HG02938 (cell line): ENCODE data around the gene HIBADH.

Experiments used
- ATAC-seq: cut with Tn5 transposase; IDR thresholded peaks from one replicate; pipeline ENCODE4 v1.9.1; 2021; ENCODE audit warnings: mild to moderate bottlenecking, moderate library complexity; ENCODE audit not compliant: unreplicated experiment

Gene HIBADH

DNA sequence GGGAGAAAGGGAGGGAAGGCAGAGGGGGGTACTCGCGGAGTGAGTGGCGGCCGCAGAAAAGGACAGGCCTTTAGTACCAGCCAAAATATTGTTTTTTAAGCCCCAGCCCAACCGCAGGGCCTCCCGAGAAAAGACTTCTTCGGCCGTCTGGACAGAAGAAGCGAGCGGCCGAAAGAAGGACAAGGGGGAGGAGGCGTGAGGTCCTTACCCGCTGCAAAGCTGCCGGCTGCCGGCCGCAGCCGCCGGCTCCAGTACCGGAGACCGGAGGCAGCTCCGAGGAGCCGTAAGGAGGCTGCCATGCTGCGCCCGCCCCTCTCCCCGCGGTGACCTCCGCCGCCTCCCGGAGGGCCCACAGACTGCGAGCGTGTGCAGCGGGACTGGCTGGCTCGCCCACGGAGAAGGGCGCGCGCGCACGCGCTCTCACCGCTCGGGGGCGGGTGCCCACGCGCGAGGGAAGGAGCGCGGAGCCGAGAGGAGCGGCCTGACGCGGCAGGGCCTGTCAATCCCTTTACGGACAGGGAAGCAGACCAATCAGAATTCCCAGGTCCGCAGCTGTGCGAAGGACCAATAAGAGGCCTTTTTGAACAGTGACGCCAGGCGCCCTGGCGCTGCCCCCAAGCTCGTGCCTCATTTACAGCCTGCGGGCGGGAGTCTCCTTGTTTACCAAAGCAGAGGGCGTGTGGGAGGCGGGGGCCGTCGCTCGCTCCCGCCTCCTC is at the start of gene HIBADH:
TSS of gene HIBADH (minus strand) at position 394 of the 716 bp plus-strand sequence. CDS start at position 299, 95 bp downstream.
- ATAC-seq = peak; percentile 100

DNA sequence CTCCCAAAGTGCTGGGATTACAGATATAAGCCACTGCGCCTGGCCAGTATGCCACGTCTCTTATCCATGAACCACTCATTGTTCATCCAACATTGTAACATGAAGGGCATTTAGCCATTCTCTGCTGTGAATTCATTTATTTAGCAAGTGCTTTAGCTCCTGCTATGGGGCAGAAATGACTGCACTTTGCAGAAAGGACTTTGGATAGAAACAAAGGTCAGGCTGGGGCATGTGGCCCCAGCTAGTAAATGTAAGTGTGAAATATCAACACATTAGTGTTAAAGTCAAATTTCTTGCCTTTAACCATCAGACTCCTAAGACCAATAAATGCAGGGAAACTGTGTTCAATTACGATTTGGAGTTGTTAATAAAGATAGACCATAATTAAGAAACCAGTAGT is 49.5 kb upstream of the HIBADH start:
- no peak for ATAC-seq

DNA sequence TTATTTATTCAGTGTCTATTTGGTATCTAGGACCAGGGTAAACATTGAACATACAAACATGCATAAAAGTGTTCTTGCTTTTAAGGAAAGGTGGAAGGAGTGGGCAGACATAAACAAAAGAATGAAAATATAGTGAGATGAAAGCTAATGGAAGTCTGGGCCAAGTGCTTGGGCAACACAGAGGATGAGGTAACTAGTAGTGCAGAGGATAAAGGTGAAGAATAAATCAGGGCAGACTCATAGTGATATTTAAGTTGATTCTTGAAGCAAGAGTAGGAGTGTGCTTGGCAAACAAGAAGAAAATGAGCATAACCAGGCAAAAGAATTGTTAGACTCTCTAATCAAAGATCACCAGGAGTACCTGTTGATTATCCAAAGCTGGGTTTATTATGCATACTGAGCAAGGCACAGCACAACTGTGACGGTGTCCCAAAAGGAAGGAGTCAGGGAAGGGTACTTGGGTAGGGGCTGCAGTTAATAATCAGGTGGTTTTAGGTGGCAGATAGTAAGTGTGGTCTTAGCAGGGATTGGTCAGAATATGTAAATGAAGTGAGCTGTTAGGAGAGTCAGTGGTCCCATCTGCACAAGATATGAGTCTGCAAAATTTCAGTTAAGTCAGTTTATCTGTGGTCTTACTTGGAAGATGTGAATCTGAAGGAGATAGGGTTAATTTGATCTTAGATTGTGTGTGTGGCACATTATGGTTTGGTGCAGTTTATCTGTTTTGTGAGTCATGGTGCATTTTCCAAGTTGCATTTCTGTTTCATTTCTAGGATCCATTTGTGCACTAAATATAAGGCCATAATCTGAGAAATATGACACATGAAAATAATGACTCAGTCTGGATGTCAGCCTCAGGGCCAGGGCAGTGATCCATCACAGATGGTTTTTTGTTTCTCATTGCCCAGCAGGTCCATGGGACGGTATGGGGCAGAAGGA is 46.7 kb upstream of the HIBADH start:
- no peak for ATAC-seq

DNA sequence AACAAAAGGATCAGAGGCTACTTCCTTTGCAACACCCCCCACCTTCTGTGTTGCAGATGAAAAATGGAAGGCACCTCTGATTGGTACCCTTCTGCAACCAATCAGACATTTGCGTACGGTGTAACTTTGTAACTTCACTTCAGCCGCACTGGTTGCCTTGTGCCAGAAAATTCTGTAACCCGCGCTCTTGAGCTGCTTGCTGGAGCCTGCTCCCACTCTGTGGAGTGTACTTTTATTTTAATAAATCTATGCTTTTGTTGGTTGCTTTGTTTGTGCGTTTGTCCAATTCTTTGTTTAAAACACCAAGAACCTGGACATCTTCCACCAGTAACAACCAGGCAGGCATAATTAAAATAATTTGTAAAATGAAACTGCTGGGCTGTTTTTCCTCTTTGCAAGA is 45.8 kb upstream of the HIBADH start:
- no peak for ATAC-seq

DNA sequence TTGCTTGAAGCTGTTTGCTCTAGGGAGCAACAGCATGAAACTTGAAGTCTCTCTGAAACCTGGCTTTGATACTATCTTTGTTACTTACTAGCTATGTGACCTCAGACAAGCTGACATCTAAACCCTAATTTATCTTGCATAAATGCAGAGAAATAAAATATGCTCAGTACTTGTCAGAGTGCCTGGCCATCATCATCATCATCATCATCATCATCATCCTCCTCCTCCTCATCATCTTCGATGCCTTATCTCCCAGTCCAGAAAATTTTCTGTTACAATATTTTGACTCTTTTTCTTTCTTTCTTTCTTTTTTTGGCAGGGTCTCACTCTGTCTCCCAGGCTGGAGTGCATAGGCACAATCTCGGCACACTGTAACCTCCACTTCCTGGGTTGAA is 42.5 kb upstream of the HIBADH start:
- no peak for ATAC-seq

DNA sequence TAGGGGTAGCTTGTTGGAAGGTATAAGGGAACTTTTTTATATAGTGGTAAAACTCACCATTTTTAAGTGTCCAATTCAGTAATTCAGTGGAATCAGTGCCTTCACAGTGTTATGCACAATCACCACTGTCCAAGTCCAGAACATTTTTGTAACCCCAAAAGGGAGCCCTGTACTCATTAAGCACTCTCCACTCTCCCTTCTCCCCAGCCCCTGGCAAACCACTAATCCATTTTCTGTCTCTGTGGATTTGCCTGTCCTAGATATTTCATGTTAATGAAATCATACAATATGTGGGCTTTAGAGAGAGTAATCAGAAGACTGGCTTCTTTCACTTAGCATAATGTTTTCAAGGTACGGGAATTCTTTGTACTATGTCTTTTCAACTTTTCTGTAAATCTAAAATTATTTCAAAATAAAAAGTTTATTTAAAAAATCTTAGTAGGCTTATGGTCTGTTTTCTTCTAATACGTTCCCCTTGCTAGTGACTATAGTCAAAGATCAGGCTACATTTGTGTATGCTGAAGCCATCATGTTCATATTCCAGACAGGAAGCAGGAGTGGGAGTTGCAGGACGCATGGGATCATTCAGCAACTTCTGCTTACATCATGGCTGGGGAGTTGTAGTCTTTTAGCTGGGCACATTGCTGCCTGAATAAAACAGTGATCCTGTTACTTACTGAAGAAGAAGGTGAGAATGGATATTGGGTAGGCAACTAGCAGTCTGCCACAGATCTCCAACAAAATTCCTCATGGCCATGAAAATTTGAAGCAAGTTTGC is 41.9 kb upstream of the HIBADH start:
- no peak for ATAC-seq

DNA sequence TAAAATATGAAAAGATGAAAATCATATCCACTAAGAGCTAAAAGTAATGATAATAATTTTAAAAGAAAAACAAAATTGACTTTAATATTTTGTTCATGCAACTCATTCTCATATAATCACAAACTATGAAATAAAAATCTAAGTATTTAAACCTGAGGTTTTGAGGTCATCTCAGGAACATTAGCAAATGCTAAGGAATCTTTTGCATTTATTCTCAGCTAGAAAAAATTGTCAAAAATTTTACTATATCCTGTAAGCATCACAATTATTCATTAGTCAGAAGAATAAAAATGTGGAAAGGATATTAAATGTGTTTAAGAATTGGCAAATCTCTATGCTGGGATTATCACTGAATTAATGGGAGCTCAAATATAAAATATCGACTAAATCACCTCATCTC is 40.5 kb upstream of the HIBADH start:
- ATAC-seq = no peak

DNA sequence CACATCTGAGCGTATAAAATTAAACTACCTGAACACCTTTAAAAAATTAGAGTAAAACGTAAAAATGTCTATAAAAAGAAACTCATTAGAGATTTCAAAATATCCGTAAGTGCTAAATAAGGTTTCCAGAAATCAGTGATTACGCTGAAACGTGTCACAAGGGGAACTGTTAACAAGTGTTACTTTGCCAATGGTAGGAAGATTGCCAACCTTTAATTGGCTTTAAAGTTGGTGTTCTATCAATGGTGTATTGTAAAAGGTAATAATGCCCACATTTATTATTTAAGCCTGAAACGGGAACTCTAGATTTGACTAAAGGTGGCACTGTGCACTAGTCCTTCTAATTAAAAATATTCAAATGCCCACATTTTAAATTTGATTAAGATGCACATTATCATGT is 37.8 kb upstream of the HIBADH start:
- no peak for ATAC-seq

DNA sequence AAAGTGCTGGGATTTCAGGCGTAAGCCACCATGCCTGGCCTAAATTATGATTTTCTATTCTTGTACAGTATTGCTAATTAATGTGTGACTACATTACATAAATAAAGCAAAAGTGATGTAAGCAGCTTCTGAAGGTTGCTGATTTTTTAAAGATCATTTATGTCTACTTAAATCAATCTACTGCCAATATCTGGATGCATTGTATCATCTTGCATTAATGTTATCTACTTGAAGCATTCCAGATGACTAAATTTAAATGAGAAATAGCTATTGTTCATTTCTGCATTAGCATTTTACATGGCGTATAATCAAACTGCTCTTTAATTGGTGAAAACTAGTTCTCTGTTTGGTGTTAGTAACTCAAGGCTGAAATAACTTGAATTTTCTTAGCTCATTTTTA is 37.1 kb upstream of the HIBADH start:
- ATAC-seq = no peak

DNA sequence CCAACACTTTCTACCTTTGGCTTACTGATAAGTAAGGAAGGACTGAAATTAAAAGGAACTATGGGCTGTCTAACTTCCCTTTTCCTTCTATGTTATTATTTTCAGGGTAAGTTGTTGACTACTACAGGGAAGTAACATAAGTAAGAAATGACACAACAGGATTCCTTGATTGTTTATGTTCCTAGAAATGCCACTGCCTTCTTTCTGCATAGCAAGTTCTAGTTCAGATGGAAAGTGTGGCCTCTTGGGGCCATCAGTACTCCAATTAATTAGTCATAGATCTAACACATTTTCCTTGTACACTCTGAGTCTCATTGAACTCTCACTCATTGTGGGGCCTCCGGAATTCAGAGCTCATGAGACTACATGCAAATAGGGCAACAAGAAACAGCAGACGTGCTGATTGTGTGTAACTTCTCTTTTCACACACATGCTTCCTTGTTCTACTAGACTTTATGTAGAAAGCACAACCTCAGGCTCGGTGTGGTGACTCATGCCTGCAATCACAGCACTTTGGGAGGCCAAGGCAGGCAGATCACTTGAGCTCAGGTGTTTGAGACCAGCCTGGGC is 35.3 kb upstream of the HIBADH start:
- no peak for ATAC-seq

DNA sequence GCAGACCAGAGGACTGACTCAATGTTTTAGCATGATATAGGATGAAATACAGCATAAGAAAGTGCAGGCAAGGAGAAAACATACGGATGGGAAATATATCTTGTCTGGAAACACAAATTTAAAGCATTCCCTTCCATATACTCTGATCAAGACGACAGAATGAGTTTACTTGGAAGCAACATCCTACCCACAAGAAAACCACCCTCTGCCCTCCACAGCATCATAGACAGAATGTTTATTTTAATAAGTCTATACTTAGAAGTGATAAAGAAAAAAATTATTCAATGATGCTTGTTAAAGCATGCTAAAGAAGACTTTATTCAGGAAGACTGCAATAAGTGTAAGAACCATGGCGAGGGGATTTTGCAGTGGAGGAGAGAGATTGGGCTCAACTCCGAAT is 32.4 kb upstream of the HIBADH start:
- ATAC-seq = no peak

DNA sequence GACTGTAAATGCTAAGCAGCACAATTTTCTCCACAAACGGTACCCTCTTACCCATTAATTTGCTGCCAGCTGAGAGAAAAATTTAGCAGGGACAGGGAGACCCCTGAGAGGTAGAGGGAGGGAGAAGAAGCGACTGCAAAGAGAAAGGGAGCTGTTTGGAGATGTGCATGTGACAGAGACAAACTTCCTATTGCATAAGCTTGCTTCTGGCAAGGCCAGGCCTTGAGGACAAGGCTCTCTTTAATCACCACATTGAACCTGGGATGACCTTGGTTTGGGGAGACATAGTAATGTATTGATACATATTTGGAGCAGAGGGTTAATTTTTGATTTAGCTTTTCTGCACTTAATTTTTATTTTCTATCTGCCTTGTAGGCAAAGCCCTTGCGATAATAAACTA is 31.1 kb upstream of the HIBADH start:
- ATAC-seq = no peak

DNA sequence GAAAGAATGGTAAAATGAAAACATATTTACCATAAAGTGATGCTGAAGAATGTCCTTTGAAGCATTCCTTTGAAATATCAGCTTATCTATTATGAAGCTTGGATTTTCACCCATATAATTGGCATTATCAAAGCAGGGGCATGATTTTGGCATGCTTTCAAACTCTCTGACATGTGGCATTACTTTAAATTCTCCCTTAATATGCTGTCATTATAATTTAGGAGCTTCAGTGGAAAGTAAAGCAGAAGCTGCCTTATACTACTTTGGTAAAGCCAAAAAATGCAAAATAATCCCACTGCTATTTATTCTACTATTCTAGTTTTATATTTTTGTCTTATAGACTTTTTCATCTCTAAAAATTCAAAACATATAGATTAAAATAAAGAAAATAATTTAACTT is 28.0 kb upstream of the HIBADH start:
- no peak for ATAC-seq

DNA sequence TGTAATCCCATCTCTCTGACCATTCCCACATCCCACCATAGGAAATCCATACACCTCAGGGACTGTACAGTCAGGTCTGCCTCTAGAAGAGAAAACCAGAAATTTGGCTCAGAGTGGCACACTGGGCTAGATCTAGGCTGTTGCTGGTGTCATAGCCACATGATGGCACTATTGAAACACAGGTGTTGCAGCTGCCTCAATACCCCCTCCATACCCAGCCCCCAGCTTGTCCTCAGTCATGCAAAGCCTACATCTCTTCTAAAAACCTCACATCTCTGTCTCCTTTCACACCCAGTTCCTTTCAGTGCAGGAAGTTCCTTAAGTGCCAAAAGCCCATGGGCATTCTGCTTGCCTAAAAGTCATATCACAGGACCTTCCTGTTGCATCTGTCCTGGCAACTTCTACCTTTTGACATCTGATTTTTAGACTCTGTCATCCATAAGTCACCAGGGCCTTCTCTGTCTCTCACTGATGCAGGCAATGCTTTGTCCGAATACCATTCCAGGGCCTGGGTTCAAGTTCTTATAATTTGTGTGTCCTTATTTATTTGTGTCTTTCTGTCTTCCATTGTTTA is 27.0 kb upstream of the HIBADH start:
- ATAC-seq = no peak

DNA sequence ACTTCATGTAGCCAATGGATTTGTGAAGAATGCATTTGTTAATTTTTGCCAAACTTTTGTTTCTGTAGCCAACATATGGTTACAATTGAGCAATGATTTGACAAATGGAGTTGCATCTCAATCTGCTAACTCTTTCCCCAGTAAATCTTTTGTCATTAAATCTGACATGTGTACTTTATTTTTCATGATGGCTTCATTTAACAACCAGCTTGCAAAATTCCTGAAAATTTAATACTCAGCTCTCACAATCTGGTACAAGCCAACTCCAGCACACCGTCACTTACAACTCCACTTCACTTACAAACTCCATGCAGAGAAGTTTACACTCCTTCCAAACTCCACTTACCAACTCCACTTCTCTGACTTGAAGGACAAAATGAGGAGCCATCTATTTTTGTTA is 26.5 kb upstream of the HIBADH start:
- ATAC-seq = no peak

DNA sequence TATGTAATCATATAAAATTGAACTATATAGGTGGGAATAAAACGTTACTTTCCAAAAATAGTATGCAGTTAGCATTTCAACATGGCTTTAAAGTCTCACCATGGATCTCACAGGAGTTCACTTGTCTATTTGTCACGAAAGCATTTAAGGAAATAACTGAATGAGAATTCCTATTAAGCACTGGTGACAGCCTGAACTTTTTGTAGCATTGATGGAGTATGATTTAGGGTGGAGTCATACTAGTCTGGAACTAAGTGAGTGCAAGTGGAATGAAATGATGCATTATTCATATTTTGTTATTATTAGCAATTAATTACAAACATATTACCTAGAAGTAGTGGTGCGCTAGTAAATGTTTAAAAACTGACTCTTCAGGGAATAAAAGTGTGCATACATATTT is 26.0 kb upstream of the HIBADH start:
- no peak for ATAC-seq

DNA sequence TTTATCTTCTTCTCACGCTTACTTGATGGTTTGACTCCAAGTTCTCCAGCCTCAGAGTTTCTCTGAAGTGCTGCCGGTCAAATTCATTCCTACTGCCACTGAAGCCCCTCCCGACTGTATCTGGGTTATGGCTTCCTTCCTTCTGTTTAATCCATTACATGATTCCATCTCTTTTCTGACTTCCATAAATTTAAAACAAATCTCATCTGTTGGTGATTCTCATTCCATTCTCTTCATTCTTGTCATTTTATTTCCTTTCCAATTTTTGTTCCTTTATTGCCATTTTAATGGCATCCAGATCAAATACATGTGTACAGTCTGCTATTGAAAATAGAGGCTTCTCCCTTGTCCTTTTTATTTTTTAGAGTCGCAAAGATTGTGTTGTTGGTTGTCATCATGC is 25.4 kb upstream of the HIBADH start:
- no peak for ATAC-seq

DNA sequence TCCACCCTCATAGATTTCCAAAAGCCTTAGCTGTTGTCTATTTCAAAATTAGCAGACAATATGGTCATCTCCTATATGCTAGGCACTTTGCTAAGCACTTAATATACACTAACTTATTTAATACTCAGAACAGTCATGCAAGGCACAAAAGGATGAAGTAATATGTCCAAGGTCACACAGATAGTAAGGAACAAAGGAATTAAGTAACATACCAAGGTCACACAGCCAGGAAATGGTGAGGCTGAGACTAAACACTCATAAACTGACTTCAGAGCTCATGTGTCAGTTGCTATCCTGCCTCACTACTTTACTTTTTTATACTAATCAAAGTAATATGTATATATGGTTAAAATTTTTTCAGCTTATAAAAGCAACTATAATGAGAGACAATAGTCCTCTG is 23.6 kb upstream of the HIBADH start:
- ATAC-seq = no peak

DNA sequence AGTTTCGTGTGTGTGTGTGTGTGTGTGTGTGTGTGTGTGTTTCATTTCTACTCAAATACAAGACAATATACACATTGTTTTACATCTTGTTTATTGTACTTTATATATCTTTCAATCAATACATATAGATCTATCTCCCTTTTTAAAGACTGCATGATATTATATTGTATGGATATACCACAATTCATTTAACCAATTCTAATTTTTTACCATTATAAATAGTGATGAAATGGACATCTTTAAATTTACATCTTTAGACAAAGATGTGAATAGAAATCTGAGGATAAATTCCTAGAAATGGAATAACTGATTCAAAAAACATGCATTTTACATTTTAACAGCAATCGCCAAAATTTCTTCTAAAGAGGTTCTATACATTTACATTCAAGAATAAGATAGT is 23.2 kb upstream of the HIBADH start:
- ATAC-seq = no peak

DNA sequence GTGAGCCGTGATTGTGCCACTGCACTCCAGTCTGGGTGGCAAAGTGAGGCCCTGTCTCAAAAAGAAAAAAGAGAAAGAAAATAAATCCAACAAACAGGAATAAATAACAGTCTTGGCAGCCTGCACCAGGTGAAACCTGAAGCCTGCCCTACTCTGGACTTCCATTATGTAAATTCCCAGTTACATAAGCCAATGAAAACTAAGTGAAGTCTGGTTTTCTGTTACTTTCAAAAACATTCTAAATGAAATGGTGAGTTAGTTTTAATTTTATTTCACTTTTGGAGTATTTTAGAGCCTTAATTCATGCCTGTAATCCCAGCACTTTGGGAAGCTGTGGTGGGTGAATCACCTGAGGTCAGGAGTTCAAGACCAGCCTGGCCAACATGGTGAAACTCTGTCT is 22.5 kb upstream of the HIBADH start:
- no peak for ATAC-seq

DNA sequence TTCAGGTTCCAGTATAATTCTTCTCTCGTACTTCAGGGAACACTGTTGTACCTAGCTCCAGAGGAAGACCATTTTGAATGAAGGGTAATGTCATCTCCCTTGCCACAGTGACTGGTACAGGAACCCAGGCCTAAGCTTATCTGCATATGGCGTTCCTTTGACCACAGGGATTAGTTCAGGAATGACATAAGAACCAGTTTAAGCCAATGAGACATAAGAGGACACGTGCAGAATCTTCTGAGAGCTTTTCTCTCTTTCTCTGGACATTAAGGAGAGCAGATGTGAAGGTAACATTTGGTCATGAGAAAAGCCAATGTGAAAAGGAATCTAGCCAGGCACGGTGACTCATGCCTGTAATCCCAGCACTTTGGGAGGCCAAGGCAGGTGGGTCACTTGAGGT is 21.8 kb upstream of the HIBADH start:
- no peak for ATAC-seq
